ENCODE data around the gene C1orf198. TPM values are rescaled to one million over a fixed set of nuclear protein-coding genes. Genes with fewer than 3 reads are reported as not detected.

The C1orf198 gene
- total RNA-seq, 1 donor from 2014 or later = 159 TPM

- TF ChIP-seq, protein P1, sequence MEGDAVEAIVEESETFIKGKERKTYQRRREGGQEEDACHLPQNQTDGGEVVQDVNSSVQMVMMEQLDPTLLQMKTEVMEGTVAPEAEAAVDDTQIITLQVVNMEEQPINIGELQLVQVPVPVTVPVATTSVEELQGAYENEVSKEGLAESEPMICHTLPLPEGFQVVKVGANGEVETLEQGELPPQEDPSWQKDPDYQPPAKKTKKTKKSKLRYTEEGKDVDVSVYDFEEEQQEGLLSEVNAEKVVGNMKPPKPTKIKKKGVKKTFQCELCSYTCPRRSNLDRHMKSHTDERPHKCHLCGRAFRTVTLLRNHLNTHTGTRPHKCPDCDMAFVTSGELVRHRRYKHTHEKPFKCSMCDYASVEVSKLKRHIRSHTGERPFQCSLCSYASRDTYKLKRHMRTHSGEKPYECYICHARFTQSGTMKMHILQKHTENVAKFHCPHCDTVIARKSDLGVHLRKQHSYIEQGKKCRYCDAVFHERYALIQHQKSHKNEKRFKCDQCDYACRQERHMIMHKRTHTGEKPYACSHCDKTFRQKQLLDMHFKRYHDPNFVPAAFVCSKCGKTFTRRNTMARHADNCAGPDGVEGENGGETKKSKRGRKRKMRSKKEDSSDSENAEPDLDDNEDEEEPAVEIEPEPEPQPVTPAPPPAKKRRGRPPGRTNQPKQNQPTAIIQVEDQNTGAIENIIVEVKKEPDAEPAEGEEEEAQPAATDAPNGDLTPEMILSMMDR (IDR thresholded peaks at IDR 0.05) = no peak
- intact Hi-C loops (cut with DNase I) = no loop called here
- DNase-seq (no peak), ATAC-seq (no peak)
- Histone ChIP-seq H3K36me3 (no peaks in the 10 kb centered on the region), H3K4me3 (no peak overlapping the region), H3K27me3 (peaks cover 5% of the 10 kb centered on the region), H3K27ac (no peak overlapping the region), H3K4me1 (no peaks in the 10 kb centered on the region), H3K9me3 (no peaks in the 10 kb centered on the region)
Observed at GRCh38 chr1:230884646-230885045, 16.3 kb upstream of the C1orf198 start.

DNA sequence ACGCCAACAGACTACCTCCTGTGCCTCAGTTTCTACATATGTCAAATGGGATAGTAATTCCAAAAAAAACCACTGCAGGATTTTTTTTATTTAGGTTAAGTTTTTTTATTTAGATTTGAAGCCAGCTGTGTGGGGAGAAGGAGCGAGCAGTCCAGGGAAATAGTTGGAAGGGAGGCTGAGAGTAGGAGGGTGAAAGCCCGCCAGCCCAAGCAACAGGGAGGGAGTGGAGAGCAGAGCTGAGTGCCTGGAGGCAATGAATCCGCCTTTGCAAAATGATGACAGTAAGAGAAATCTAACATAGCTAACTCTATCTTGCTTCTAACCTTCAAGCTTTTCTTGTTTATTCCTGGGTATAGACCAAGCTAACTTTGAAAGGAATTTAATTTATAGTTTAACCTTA, 15.6 kb upstream of the C1orf198 start:
- Histone ChIP-seq H3K36me3 (no peaks in the 10 kb centered on the region), H3K4me3 (no peak overlapping the region), H3K27me3 (peaks cover 5% of the 10 kb centered on the region), H3K9me3 (no peaks in the 10 kb centered on the region), H3K4me1 (peaks cover under 1% of the 10 kb centered on the region), H3K27ac (no peak overlapping the region)
- DNase-seq (no peak), ATAC-seq (no peak)
- TF ChIP-seq, protein P1 (IDR thresholded peaks at IDR 0.05) = no peak
- intact Hi-C loops (cut with DNase I) = no loop called here

- TF ChIP-seq, protein P1 (IDR thresholded peaks at IDR 0.05) = no peak
- no peak overlapping the region for H3K27ac ChIP-seq
- H3K27me3 ChIP-seq = peaks cover 5% of the 10 kb centered on the region
- H3K36me3 ChIP-seq = no peaks in the 10 kb centered on the region
- no peaks in the 10 kb centered on the region for H3K9me3 ChIP-seq
- H3K4me3 ChIP-seq = no peak overlapping the region
- no peak for DNase-seq
- intact Hi-C loops (cut with DNase I) = no loop called here
- peaks cover 9% of the 10 kb centered on the region for H3K4me1 ChIP-seq
- ATAC-seq = no peak
Observed at GRCh38 chr1:230879778-230880177, 11.5 kb upstream of the C1orf198 start.

GRCh38 chr1:230878591-230878990, 10.3 kb upstream of the C1orf198 start:
- no peaks in the 10 kb centered on the region for H3K9me3 ChIP-seq
- H3K36me3 ChIP-seq = no peaks in the 10 kb centered on the region
- ATAC-seq (peak; percentile 51), DNase-seq (no peak)
- H3K27me3 ChIP-seq = peaks cover 5% of the 10 kb centered on the region
- no peak overlapping the region for H3K4me3 ChIP-seq
- no peak overlapping the region for H3K27ac ChIP-seq
- TF ChIP-seq, protein P1 (IDR thresholded peaks at IDR 0.05) = no peak
- intact Hi-C loops (cut with DNase I) = no loop called here
- peaks cover 9% of the 10 kb centered on the region for H3K4me1 ChIP-seq

DNA sequence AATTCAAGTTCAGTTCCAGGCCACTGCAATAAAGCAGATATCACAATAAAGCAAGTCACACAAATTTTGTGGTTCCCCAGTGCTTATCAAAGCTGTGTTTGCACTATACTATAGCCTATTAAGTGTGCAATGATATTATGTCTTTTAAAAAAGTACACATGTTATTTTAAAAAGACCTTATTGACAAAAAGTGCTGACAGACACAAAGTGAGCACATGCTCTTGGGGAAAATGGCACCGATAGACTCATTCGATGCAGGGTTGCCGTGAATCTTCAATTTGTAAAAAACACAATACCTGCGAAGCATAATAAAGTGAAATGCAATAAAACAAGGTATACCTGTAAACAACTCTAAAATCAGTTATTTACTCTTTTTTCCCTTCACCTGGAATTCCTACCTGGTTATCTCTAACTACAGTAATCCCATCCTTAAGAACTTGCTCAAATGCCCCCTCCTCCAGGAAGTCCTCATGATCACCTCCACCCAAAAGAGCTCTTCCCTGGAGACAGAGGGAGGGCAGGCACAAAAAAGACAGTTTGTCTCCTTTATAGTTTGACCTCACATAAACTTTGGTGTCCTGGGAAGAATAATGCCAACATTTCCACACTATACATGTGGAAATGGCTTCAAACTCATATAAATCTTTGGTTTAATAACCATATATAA, 9.7 kb upstream of the C1orf198 start:
- intact Hi-C loops (cut with DNase I) = no loop called here
- no peak overlapping the region for H3K4me3 ChIP-seq
- H3K9me3 ChIP-seq = no peaks in the 10 kb centered on the region
- no peak for ATAC-seq
- TF ChIP-seq, protein P1 (IDR thresholded peaks at IDR 0.05) = no peak
- no peaks in the 10 kb centered on the region for H3K36me3 ChIP-seq
- peaks cover 5% of the 10 kb centered on the region for H3K27me3 ChIP-seq
- DNase-seq = no peak
- H3K4me1 ChIP-seq = peaks cover 9% of the 10 kb centered on the region
- no peak overlapping the region for H3K27ac ChIP-seq
